Stimulated activated CD8-positive, alpha-beta memory T cell treated with anti-CD3 and anti-CD28 coated beads, Interleukin-12 subunit alpha, Interleukin-12 subunit beta, amount 100 ng/mL, for 24 hours (primary cell): ENCODE data around the gene CBR1.
A peak's percentile ranks its signal among the peaks of the same experiment; 100 is the strongest.

Experiments used
- DNase-seq: peaks from one replicate; pipeline ENCODE4 v3.0.0-alpha.2; 2020; ENCODE audit errors: extremely low read depth

Gene CBR1

DNA sequence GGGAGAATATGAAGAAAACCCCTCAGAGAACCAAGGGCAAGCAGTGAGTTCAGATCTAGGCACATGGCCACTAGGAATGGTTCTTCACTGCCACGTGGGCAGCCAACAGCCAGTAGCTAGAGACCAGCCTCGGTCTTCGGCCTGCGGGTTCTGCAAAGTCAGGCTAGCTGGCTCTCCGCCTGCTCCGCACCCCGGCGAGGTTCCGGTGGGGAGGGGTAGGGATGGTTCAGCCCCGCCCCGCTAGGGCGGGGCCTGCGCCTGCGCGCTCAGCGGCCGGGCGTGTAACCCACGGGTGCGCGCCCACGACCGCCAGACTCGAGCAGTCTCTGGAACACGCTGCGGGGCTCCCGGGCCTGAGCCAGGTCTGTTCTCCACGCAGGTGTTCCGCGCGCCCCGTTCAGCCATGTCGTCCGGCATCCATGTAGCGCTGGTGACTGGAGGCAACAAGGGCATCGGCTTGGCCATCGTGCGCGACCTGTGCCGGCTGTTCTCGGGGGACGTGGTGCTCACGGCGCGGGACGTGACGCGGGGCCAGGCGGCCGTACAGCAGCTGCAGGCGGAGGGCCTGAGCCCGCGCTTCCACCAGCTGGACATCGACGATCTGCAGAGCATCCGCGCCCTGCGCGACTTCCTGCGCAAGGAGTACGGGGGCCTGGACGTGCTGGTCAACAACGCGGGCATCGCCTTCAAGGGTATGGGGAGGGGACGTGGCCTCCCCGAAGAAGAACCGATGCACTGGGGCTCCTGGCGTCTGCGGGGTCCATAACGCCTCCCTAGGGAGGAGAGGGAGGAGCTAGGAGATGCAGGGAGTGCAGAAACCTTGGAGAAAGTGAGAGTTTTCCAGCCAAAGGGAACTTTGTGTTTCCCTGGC, at the start of gene CBR1:
TSS of gene CBR1 (plus strand) at position 312 of the 871 bp plus-strand sequence. CDS start at position 404, 92 bp downstream.
- peak; percentile 67 for DNase-seq

DNA sequence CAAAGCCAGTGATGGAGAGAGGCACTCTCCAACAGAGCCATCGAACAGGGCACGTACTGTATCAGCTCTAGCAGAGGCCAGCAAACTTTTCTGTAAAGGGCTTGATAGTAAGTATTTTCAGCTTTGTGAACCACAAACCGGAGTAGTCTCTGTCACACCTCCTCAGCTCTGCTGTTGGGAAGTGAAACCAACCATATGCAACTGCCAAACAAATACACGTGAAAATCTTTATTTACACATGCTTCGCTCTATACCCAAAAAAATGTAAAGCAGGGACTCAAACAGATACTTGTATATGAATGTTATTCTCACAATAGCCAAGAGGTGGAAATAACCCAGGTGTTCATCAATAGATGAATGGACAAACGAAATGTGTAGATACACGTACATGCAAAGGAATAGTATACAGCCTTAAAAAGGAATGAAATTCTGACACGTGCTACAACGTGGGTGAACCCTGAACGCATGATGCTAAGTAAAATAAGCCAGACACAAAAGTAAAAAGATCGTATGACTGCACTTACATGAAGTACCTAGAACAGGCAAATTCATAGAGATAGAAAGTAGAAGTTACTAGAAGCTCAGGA, 48.5 kb upstream of the CBR1 start:
- DNase-seq, result no peak

DNA sequence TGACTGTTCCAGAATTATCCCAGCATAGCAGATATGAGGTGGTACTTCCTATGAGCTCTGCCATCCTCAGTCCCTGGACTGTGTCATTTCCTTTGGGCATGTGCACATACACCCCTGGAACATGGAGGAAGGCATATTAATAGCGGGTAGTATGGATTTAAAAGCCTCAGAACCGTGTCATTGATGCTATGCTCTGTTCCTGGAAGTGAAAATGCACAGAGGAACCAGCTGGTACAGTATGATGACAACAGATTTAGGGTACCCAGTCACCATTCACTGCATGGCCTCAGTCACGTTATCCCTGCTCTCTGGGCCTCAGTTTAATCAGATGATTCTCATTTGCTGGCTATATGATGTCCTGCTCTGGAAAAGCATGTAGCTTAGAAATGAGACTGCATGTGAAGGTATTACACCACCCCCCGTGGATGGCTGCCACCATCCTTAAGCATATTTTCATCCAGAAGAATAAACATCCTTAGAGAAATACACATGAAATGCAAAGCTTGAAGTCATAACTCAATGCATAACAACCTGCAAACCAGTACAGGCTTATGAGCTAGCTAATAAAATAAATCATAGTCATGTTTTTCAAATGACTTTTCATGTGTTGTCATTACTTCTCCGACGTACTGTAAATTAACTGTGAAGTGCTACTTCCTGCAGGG, 47.3 kb upstream of the CBR1 start:
- DNase-seq, result no peak

DNA sequence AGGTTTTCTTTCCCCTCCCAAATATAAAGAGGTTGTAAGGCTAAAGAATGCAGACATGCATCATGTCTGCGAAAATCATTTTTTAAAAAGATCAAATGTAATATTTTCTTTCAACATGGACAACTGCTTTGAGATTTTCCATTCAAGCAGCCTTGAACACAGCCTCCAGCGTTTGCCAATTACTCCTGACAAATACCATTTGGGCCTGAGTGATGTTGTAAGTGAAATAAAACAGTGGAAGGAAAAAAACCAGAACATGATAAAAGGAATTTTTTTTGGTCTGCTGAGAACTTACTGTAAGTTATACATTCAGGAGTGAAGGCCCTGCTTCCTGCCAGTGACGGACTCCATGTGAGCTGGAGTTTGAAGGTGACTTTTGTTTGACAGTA, 46.7 kb upstream of the CBR1 start:
- DNase-seq, result no peak

GRCh38 chr21:36024782-36025181, 45.0 kb upstream of the CBR1 start:
- DNase-seq, result no peak

DNA sequence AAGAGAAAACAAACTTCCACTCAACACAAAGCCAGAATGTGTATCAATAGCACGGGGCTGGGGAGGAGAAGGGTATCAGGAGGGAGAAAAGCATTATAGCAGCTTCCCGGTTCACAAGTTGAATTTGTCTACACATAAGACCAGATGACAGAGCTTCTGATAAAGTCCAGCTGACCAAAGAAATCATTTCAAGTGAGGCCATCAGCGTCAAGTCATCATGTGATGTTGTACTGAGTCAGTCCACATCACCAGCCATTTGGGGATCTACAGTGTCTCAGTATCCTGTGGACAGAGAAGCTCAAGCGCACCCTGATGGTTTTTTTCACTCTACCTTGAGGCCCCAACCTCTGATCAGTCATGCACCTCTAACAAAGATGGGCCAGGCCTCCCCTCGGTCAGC, 42.5 kb upstream of the CBR1 start:
- DNase-seq, result no peak

GRCh38 chr21:36028127-36029069, 41.4 kb upstream of the CBR1 start:
- DNase-seq, result peak; percentile 12

GRCh38 chr21:36029309-36029708, 40.5 kb upstream of the CBR1 start:
- no peak for DNase-seq

- no peak for DNase-seq
Observed at GRCh38 chr21:36030581-36031189, 39.1 kb upstream of the CBR1 start.

- DNase-seq, result no peak
Observed at GRCh38 chr21:36032647-36033406, 37.0 kb upstream of the CBR1 start.

DNA sequence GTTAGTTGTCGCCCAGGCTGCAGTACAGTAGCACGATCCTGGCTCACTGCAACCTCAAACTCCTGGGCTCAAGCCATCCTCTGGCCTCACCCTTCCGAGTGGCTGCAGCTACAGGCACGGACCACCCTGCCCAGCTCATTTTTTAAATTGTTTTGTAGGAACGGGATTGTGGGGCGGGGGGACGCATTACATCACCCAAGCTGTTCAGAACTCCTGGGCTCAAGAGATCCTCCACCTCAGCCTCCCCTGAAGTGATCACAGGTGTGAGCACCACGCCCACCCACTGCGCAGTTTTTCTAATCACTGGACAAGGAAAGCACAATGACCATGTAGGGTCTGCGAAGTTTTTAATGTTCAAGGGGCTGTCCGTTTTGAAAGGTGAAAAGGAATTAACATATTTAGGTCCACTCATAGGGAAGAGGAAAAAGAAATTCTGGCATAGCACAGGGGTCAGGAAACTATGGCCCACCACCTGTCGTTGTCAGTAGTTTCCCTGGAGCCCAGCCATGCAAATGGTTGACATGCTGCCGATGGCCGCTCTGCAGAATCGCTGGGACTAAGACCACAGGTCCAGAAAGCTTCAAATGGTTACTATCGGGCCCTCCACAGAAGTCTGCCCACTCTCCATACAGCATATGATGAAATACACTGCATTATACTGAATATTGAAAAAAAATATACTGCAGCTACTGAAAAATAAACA, 35.5 kb upstream of the CBR1 start:
- no peak for DNase-seq

DNA sequence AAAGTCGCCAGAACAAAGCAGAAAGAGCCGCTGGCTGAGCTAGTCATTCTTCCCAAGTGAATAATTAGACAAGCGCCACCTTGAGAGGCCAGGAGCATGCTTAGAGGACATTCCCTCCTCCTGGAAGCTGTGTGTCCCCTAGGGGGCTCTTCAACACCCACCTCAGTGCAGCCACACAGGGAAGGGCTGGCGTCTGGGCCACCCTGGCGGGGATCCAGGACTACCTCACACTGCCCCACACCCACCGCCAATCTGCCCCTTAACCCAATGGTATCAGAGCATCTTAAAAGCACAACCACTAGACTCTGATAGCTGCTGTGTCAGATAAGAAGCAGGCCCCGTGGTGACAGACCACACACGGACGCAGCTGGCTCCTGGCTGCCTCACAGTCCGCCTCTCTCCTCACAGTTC, 34.4 kb upstream of the CBR1 start:
- no peak for DNase-seq

GRCh38 chr21:36038701-36039497, 30.9 kb upstream of the CBR1 start:
- no peak for DNase-seq

DNA sequence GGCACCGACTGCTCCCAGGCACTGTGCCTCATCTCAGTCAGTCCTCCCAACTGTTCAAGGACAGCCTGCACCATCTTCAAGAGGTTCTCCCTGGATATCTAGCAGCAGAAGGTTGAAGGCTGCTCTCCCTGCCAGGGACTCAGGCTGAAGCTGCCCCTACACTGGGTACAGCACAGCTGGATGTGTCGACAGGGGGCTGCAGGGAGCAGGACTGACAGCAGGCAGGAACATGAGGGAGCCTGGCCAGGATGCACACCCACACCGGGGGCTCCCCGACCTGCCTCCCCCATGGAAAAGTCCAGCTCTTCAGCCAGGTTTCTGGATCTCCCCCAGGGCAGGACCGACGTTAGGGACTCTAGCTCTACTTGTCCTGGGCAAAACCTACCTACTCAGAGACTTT, 30.0 kb upstream of the CBR1 start:
- no peak for DNase-seq

GRCh38 chr21:36040389-36040788, 29.4 kb upstream of the CBR1 start:
- no peak for DNase-seq

GRCh38 chr21:36041910-36042309, 27.9 kb upstream of the CBR1 start:
- no peak for DNase-seq

DNA sequence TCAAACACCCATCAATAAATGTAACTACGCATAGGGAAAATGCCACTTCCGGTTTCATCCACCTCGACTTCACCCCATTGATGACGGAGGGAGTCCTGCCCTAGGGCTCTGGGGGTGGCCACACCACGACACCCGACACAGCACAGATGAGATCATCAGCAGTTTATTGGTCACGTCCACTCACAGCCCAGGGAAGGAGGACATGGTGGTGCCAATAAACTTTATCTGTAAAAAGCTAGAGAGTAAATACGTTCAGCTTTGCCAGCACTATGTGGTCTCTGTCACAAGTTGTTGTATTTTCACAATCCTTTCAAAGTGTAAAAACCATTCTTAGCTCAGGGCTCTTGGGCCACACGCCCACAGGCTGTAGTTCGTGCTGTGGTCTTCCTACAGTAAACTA, 25.8 kb upstream of the CBR1 start:
- no peak for DNase-seq

- DNase-seq, result no peak
Observed at GRCh38 chr21:36045993-36046392, 23.8 kb upstream of the CBR1 start.

GRCh38 chr21:36047139-36047538, 22.7 kb upstream of the CBR1 start:
- DNase-seq, result no peak
